SK-N-SH (cell line): ENCODE data around the gene CD3D. TPM values are rescaled to one million over a fixed set of nuclear protein-coding genes. Genes with fewer than 3 reads are reported as not detected.

Source experiments
- CTCF ChIA-PET: fragments of 300-600, 350-600 bp; formaldehyde crosslinking; extraction: SDS; loops from one replicate; lab custom pipeline; 2021; lab: Yijun Ruan, JAX
- POLR2A ChIA-PET: fragments of 350-600 bp; sonication (Branson Sonifier 250); formaldehyde crosslinking; extraction: SDS; loops from one replicate; lab custom pipeline; 2020; ENCODE audit warnings: antibody characterized with exemption, inconsistent platforms; lab: Yijun Ruan, JAX
- DNase-seq: peaks from one replicate; pipeline ENCODE4 v3.0.0; 2012
- H2AFZ ChIP-seq: fragments of 200-600 bp; sonication (generic); 2 replicates; pipeline ENCODE4 v1.8.1; 2016; ENCODE audit warnings: antibody characterized with exemption, mild to moderate bottlenecking, low read depth
- H3F3A ChIP-seq: fragments of 200-600 bp; sonication (generic); replicated peaks from 2 replicates; pipeline ENCODE3; 2016; ENCODE audit warnings: antibody characterized with exemption, mild to moderate bottlenecking; ENCODE audit not compliant: insufficient read depth
- H3K27ac ChIP-seq, 2 experiments: fragments of 200-500 bp in 1 of 2; fragments of 200-600 bp in 1 of 2; sonication (Bioruptor generic) in 1 of 2; sonication (generic), shearing (Covaris generic) in 1 of 2; 2 replicates each; pipeline versions ENCODE4 v1.5.1 to v1.6.1; 2014 to 2016; ENCODE audit warnings: low read depth in 2 of 2, inconsistent platforms in 1 of 2, low read length in 1 of 2, mild to moderate bottlenecking in 1 of 2, mixed read lengths in 1 of 2
- H3K27me3 ChIP-seq: fragments of 200-600 bp; sonication (generic), shearing (Covaris generic); 2 replicates; pipeline ENCODE4 v1.6.1; 2016; ENCODE audit warnings: mixed run types; ENCODE audit not compliant: insufficient read depth
- H3K36me3 ChIP-seq, 2 experiments: fragments of 200-500 bp in 1 of 2; fragments of 200-600 bp in 1 of 2; sonication (Bioruptor generic) in 1 of 2; sonication (generic) in 1 of 2; replicated peaks in 1 of 2; 2 replicates each; pipeline versions ENCODE3 to v1.5.1; 2014 to 2016; ENCODE audit warnings: low read length in 1 of 2, mild to moderate bottlenecking in 1 of 2; ENCODE audit not compliant: insufficient read depth in 2 of 2, control insufficient read depth in 1 of 2
- H3K4me1 ChIP-seq, 2 experiments: fragments of 200-500 bp in 1 of 2; fragments of 200-600 bp in 1 of 2; sonication (Bioruptor generic) in 1 of 2; sonication (generic), shearing (Covaris generic) in 1 of 2; 2 replicates each; pipeline versions ENCODE4 v1.5.1 to v1.6.1; 2014 to 2016; ENCODE audit warnings: low read depth in 1 of 2, low read length in 1 of 2, mixed run types in 1 of 2; ENCODE audit not compliant: insufficient read depth in 2 of 2, control insufficient read depth in 1 of 2
- H3K4me2 ChIP-seq: fragments of 200-600 bp; sonication (generic), shearing (Covaris generic); 2 replicates; pipeline ENCODE4 v1.6.1; 2017; ENCODE audit warnings: mixed run types
- H3K4me3 ChIP-seq, 2 experiments: fragments of 200-500 bp in 1 of 2; fragments of 200-600 bp in 1 of 2; sonication (Bioruptor generic) in 1 of 2; sonication (generic), shearing (Covaris generic) in 1 of 2; 2 replicates each; pipeline versions ENCODE4 v1.5.1 to v1.8.1; 2014 to 2016; ENCODE audit warnings: low read depth in 2 of 2, inconsistent platforms in 1 of 2, low read length in 1 of 2, mild to moderate bottlenecking in 1 of 2, mixed read lengths in 1 of 2, moderate library complexity in 1 of 2
- H3K79me2 ChIP-seq: fragments of 200-600 bp; sonication (generic); 2 replicates; pipeline ENCODE4 v1.8.1; 2017; ENCODE audit warnings: mild to moderate bottlenecking; ENCODE audit not compliant: insufficient read depth
- H3K9ac ChIP-seq: fragments of 200-600 bp; sonication (generic); 2 replicates; pipeline ENCODE4 v1.6.1; 2017; ENCODE audit warnings: mixed run types
- H3K9me2 ChIP-seq: fragments of 200-600 bp; sonication (generic); 2 replicates; pipeline ENCODE4 v1.6.1; 2017; ENCODE audit warnings: mixed run types
- H3K9me3 ChIP-seq: fragments of 200-600 bp; sonication (generic); 2 replicates; pipeline ENCODE4 v1.6.1; 2017; ENCODE audit warnings: mixed run types, mild to moderate bottlenecking, moderate library complexity
- H4K20me1 ChIP-seq: fragments of 200-600 bp; sonication (generic); 2 replicates; pipeline ENCODE4 v1.6.1; 2017; ENCODE audit warnings: mild to moderate bottlenecking, mixed run types; ENCODE audit not compliant: insufficient read depth
- CHD2 ChIP-seq: fragments of 150-350 bp; IDR thresholded peaks from 2 replicates; pipeline ENCODE4 v1.6.1; 2018; ENCODE audit warnings: low read length; ENCODE audit not compliant: partially characterized antibody
- CTCF ChIP-seq: fragments of 200-600 bp; sonication (generic); IDR thresholded peaks from 2 replicates; pipeline ENCODE4 v1.6.1; 2017; ENCODE audit warnings: antibody characterized with exemption, mild to moderate bottlenecking, moderate library complexity
- FOSL2 ChIP-seq: IDR thresholded peaks from 2 replicates; pipeline ENCODE4 v1.4.0; 2012; ENCODE audit warnings: low read depth, mild to moderate bottlenecking, moderate library complexity, borderline replicate concordance
- FOXM1 ChIP-seq: IDR thresholded peaks from 2 replicates; pipeline ENCODE4 v1.4.0; 2012; ENCODE audit warnings: low read depth, mild to moderate bottlenecking
- GABPA ChIP-seq: IDR thresholded peaks from 2 replicates; pipeline ENCODE4 v1.4.0; 2012; ENCODE audit warnings: low read depth, mild to moderate bottlenecking
- JUND ChIP-seq: IDR thresholded peaks from 2 replicates; pipeline ENCODE4 v1.4.0; 2012
- MXI1 ChIP-seq: IDR thresholded peaks from 2 replicates; pipeline ENCODE4 v1.6.1; 2012; ENCODE audit warnings: mild to moderate bottlenecking, low read depth, low read length, improper control_type of control experiment
- POLR2AphosphoS5 ChIP-seq: IDR thresholded peaks from 2 replicates; pipeline ENCODE4 v1.6.1; 2012; ENCODE audit warnings: low read depth, low read length
- RAD21 ChIP-seq: IDR thresholded peaks from 2 replicates; pipeline ENCODE4 v1.6.1; 2012; ENCODE audit warnings: mild to moderate bottlenecking, low read length
- RCOR1 ChIP-seq: fragments of 150-350 bp; IDR thresholded peaks from 2 replicates; pipeline ENCODE4 v1.6.1; 2017; ENCODE audit warnings: antibody characterized with exemption, low read length
- SIN3A ChIP-seq: IDR thresholded peaks from 2 replicates; pipeline ENCODE4 v1.6.1; 2012; ENCODE audit warnings: low read depth, mild to moderate bottlenecking, low read length, moderate library complexity, borderline replicate concordance
- SMC3 ChIP-seq: IDR thresholded peaks from 2 replicates; pipeline ENCODE4 v1.6.1; 2012; ENCODE audit warnings: low read depth, low read length, improper control_type of control experiment
- TEAD4 ChIP-seq: IDR thresholded peaks from 2 replicates; pipeline ENCODE4 v1.4.0; 2012; ENCODE audit warnings: mild to moderate bottlenecking, borderline replicate concordance; ENCODE audit not compliant: insufficient read depth
- USF2 ChIP-seq: fragments of 150-350 bp; IDR thresholded peaks from 2 replicates; pipeline ENCODE4 v1.6.1; 2017; ENCODE audit warnings: antibody characterized with exemption, low read length, low read depth, borderline replicate concordance
- YY1 ChIP-seq: IDR thresholded peaks from 2 replicates; pipeline ENCODE4 v1.4.0; 2012; ENCODE audit warnings: low read depth, mild to moderate bottlenecking
- WGBS: methylation state at CpG from one replicate; pipeline ENCODE4 v1.1.6; 2017; ENCODE audit warnings: low lambda C conversion rate; 5-methylcytosine and 5-hydroxymethylcytosine counted together
- polyA plus RNA-seq, 3 experiments: library from polyadenylated mRNA; depleted of rRNA; stranded (reverse); fragments of >200 nt; gene quantifications; 2 replicates each; pipeline ENCODE4 v1.2.3, GENCODE V29; 2012
- TF ChIP-seq, protein P1 (sequence below): IDR thresholded peaks from 2 replicates; pipeline ENCODE4 v1.6.1; 2012; ENCODE audit warnings: mild to moderate bottlenecking, low read depth, low read length, moderate library complexity

CD3D gene
- polyA plus RNA-seq, 1 of the 3 experiments (the other 2 are of a cell fraction) = 0.44 TPM

DNA sequence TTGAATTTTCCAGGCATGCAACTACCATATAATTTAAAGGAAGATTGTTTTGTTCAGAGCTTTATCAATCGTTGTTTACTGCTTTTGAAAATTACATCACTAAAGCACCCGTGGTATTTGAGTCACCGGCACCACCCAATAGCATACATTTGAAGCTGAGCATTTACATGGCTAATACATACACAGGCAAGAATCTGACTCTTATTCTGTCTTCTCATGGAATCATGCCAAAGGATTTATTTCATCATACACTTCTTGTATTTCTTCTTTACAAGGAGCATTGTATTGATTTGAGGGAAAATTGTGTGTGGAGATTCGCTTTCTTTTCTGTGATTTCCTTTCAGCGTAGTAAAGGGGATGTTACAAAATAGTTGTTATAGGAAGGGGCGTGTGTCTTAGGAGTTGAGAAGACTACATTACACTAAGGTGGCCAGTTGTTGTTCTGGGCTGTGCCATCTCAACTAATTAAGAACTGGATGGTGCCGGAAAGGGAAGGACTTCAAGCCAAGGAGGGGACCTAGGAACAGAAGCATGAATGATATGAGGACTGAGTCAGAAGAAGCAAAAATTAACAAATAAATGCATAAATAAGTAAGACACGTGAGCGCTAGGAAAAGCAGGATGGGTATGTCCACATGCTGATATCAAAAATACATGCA lies 50.9 kb downstream of the CD3D start:
- ChIA-PET POLR2A (no interaction called here), CTCF (interaction anchor here (1.4 kb wide), 1 partner anchor 94 kb away, joined by 3 read pairs; no protein-coding TSS in a partner anchor)
- Histone ChIP-seq H2AFZ (no peak overlapping the region), H3K4me2 (no peak overlapping the region), H3K27me3 (no peaks in the 10 kb centered on the region; the same call in 1 of the 2 replicates), H3K9me3 (0 out of 2 replicates have a peak, but pooled peaks cover 4% of the 10 kb centered on the region), H3K9ac (no peak overlapping the region), H3K27ac (no peak overlapping the region), H3K4me1 (no peaks in the 10 kb centered on the region), H3K4me3 (no peak overlapping the region), H3K9me2 (0 out of 2 replicates have a peak, but pooled peaks cover 2% of the 10 kb centered on the region), H4K20me1 (no peaks in the 10 kb centered on the region), H3K36me3 (no peaks in the 10 kb centered on the region), H3F3A (no peaks in the 10 kb centered on the region), H3K79me2 (no peaks in the 10 kb centered on the region)
- 18% methylated on average over 9 of the region's 9 CpGs for WGBS
- no peak for TF ChIP-seq USF2
- no peak for DNase-seq

- TF ChIP-seq FOSL2 (no peak), RAD21 (peak; percentile 40), CHD2 (no peak), CTCF (peak; percentile 41), SMC3 (peak; percentile 20; the same call in 1 of the 2 replicates)
- ChIA-PET CTCF (interaction anchor here (1.4 kb wide), 1 partner anchor 93 kb away, joined by 3 read pairs; no protein-coding TSS in a partner anchor), POLR2A (no interaction called here)
- H3K27ac ChIP-seq = no peak overlapping the region
- H3K9me2 ChIP-seq = 0 out of 2 replicates have a peak, but pooled peaks cover 2% of the 10 kb centered on the region
- H3K4me1 ChIP-seq = no peaks in the 10 kb centered on the region
- no peak for DNase-seq
- H3K79me2 ChIP-seq = no peaks in the 10 kb centered on the region
- no peaks in the 10 kb centered on the region; the same call in 1 of the 2 replicates for H3K27me3 ChIP-seq
- H4K20me1 ChIP-seq = no peaks in the 10 kb centered on the region
- H3K9ac ChIP-seq = no peak overlapping the region
- WGBS = 30% methylated on average over 9 of the region's 9 CpGs
- H2AFZ ChIP-seq = no peak overlapping the region
- H3K36me3 ChIP-seq = no peaks in the 10 kb centered on the region
- H3K9me3 ChIP-seq = 0 out of 2 replicates have a peak, but pooled peaks cover 4% of the 10 kb centered on the region
- H3F3A ChIP-seq = no peaks in the 10 kb centered on the region
- no peak overlapping the region for H3K4me3 ChIP-seq
- H3K4me2 ChIP-seq = no peak overlapping the region
These were observed 51.6 kb downstream of the CD3D start for GRCh38 chr11:118290923-118291322.

DNA sequence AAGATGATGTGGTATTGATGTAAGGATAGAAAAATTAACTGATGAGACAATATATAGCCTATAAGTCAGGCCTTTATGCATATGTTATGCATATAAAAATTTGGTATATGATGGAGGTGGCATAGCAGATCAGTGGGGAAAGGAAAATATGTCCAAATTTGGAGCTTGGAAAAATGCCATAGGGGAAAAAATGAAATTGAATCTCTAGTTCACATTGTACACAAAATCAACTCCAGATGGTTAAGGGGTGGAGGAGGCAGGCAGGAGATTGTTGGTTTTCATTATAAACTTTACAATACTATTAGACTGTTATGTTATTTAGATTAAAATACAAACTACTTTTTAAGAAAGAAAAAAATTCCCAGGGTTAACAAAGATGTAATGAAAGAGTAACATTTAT lies 53.1 kb downstream of the CD3D start:
- TF ChIP-seq SIN3A (no peak), RCOR1 (no peak), GABPA (no peak), POLR2AphosphoS5 (no peak), FOXM1 (no peak), CHD2 (no peak), YY1 (no peak), JUND (no peak), MXI1 (no peak), TEAD4 (no peak)
- TF ChIP-seq, protein P1, sequence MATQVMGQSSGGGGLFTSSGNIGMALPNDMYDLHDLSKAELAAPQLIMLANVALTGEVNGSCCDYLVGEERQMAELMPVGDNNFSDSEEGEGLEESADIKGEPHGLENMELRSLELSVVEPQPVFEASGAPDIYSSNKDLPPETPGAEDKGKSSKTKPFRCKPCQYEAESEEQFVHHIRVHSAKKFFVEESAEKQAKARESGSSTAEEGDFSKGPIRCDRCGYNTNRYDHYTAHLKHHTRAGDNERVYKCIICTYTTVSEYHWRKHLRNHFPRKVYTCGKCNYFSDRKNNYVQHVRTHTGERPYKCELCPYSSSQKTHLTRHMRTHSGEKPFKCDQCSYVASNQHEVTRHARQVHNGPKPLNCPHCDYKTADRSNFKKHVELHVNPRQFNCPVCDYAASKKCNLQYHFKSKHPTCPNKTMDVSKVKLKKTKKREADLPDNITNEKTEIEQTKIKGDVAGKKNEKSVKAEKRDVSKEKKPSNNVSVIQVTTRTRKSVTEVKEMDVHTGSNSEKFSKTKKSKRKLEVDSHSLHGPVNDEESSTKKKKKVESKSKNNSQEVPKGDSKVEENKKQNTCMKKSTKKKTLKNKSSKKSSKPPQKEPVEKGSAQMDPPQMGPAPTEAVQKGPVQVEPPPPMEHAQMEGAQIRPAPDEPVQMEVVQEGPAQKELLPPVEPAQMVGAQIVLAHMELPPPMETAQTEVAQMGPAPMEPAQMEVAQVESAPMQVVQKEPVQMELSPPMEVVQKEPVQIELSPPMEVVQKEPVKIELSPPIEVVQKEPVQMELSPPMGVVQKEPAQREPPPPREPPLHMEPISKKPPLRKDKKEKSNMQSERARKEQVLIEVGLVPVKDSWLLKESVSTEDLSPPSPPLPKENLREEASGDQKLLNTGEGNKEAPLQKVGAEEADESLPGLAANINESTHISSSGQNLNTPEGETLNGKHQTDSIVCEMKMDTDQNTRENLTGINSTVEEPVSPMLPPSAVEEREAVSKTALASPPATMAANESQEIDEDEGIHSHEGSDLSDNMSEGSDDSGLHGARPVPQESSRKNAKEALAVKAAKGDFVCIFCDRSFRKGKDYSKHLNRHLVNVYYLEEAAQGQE = no peak
- TF ChIP-seq, all 33 proteins: peak for 0
- Histone ChIP-seq H3F3A (no peaks in the 10 kb centered on the region), H3K36me3 (no peaks in the 10 kb centered on the region), H3K9me2 (0 out of 2 replicates have a peak, but pooled peaks cover 2% of the 10 kb centered on the region), H3K79me2 (no peaks in the 10 kb centered on the region), H4K20me1 (no peaks in the 10 kb centered on the region), H3K4me2 (no peak overlapping the region), H3K27me3 (no peaks in the 10 kb centered on the region; the same call in 1 of the 2 replicates), H3K4me1 (no peaks in the 10 kb centered on the region), H2AFZ (no peak overlapping the region), H3K9me3 (0 out of 2 replicates have a peak, but pooled peaks cover 4% of the 10 kb centered on the region), H3K9ac (no peak overlapping the region), H3K4me3 (no peak overlapping the region), H3K27ac (no peak overlapping the region)
- no peak for DNase-seq
- ChIA-PET CTCF (no interaction called here), POLR2A (no interaction called here)
